ENCODE measurements around the gene CHST11. TPM values are rescaled to one million over a fixed set of nuclear protein-coding genes. Genes with fewer than 3 reads are reported as not detected.

Gene CHST11
- total RNA-seq, 1 donor from 2014 or later, result 44.3 TPM

GRCh38 chr12:104485651-104486362, 29.1 kb downstream of the CHST11 start:
- no peak for TF ChIP-seq CTCF (conservative IDR thresholded peaks at IDR 0.05; ENCODE audit: low read depth, low read length)
- H3K4me3 ChIP-seq (ENCODE audit: low read depth, low read length), result no peak overlapping the region
- DNase-seq (ENCODE audit: low read depth), result no peak

GRCh38 chr12:104486363-104486750, 29.6 kb downstream of the CHST11 start:
- no peak for DNase-seq (ENCODE audit: low read depth)
- TF ChIP-seq CTCF (conservative IDR thresholded peaks at IDR 0.05; ENCODE audit: low read depth, low read length), result no peak
- H3K4me3 ChIP-seq (ENCODE audit: low read depth, low read length), result no peak overlapping the region

- peak; percentile 25 for DNase-seq (ENCODE audit: low read depth)
Measured at GRCh38 chr12:104486943-104487819, 30.4 kb downstream of the CHST11 start.

GRCh38 chr12:104488374-104488773, 31.6 kb downstream of the CHST11 start:
- TF ChIP-seq CTCF (conservative IDR thresholded peaks at IDR 0.05; ENCODE audit: low read depth, low read length), result no peak
- no peak for DNase-seq (ENCODE audit: low read depth)
- H3K4me3 ChIP-seq (ENCODE audit: low read depth, low read length), result no peak overlapping the region

More at GRCh38 chr12:104486943-104487819, 30.4 kb downstream of the CHST11 start:
- no peak overlapping the region for H3K4me3 ChIP-seq (ENCODE audit: low read depth, low read length)
- no peak for TF ChIP-seq CTCF (conservative IDR thresholded peaks at IDR 0.05; ENCODE audit: low read depth, low read length)

GRCh38 chr12:104490186-104490585, 33.4 kb downstream of the CHST11 start:
- no peak for DNase-seq (ENCODE audit: low read depth)
- H3K4me3 ChIP-seq (ENCODE audit: low read depth, low read length), result no peak overlapping the region
- TF ChIP-seq CTCF (conservative IDR thresholded peaks at IDR 0.05; ENCODE audit: low read depth, low read length), result no peak

- H3K4me3 ChIP-seq (ENCODE audit: low read depth, low read length), result no peak overlapping the region
- no peak for DNase-seq (ENCODE audit: low read depth)
- no peak for TF ChIP-seq CTCF (conservative IDR thresholded peaks at IDR 0.05; ENCODE audit: low read depth, low read length)
Measured at GRCh38 chr12:104490850-104491249, 34.1 kb downstream of the CHST11 start.
